ENCODE data around the gene PRSS35. TPM values are rescaled to one million over a fixed set of nuclear protein-coding genes. Genes with fewer than 3 reads are reported as not detected.

PRSS35 gene
- total and polyA plus RNA-seq, 12 donors = 0.27 to 18.7 (median 4.0) TPM

DNA sequence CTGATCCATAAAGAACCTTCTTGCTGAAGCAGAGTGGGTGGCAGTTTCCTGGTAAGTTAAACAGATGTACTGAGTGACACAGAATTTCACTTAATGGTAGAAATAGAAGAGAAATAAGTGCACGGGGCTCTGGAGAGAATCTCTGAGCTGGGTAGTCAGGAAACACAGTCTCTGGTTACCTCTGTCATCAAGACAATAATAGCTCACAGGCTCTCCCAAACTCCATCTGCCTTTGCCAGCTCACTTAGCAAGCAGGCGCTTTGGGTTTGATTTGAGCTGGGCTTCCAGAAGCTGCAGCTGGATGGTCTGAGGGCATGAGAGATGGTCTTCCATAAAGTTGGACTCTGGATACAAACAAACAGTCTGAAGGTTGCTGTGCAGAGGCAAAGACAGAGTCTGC is 39.6 kb upstream of the PRSS35 start:
- Histone ChIP-seq H3K9me3 (replicated peaks in 1 of 3) (no peaks in the 10 kb centered on the region), H3K4me1 (replicated peaks in 1 of 2) (no peaks in the 10 kb centered on the region), H3K27me3 (no peaks in the 10 kb centered on the region), H3K36me3 (replicated peaks in 1 of 2) (no peaks in the 10 kb centered on the region), H3K4me3 (no peak overlapping the region), H3K27ac (no peak overlapping the region)
- WGBS, 4 donors = 78 to 90% (median 82%) methylated on average over 2 of the region's 2 CpGs
- DNase-seq = no peak
- intact Hi-C loops (cut with DNase I) = no loop called here
- TF ChIP-seq, protein P1, sequence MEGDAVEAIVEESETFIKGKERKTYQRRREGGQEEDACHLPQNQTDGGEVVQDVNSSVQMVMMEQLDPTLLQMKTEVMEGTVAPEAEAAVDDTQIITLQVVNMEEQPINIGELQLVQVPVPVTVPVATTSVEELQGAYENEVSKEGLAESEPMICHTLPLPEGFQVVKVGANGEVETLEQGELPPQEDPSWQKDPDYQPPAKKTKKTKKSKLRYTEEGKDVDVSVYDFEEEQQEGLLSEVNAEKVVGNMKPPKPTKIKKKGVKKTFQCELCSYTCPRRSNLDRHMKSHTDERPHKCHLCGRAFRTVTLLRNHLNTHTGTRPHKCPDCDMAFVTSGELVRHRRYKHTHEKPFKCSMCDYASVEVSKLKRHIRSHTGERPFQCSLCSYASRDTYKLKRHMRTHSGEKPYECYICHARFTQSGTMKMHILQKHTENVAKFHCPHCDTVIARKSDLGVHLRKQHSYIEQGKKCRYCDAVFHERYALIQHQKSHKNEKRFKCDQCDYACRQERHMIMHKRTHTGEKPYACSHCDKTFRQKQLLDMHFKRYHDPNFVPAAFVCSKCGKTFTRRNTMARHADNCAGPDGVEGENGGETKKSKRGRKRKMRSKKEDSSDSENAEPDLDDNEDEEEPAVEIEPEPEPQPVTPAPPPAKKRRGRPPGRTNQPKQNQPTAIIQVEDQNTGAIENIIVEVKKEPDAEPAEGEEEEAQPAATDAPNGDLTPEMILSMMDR (IDR thresholded peaks at IDR 0.05) = no peak
- TF ChIP-seq POLR2A (IDR thresholded peaks at IDR 0.05) = no peak

- H3K4me3 ChIP-seq = no peak overlapping the region
- intact Hi-C loops (cut with DNase I) = no loop called here
- no peaks in the 10 kb centered on the region for H3K36me3 ChIP-seq (replicated peaks in 1 of 2)
- H3K27ac ChIP-seq = no peak overlapping the region
- no peaks in the 10 kb centered on the region for H3K4me1 ChIP-seq (replicated peaks in 1 of 2)
- no peaks in the 10 kb centered on the region for H3K9me3 ChIP-seq (replicated peaks in 1 of 3)
- TF ChIP-seq POLR2A (IDR thresholded peaks at IDR 0.05) = no peak
- TF ChIP-seq, protein P1 (IDR thresholded peaks at IDR 0.05) = no peak
- WGBS, 4 donors = 30 to 53% (median 33%) methylated on average over 4 of the region's 4 CpGs
- no peaks in the 10 kb centered on the region for H3K27me3 ChIP-seq
- peak; percentile 37 to 67 (median 53) for DNase-seq
Observed at GRCh38 chr6:83474309-83474708, 38.0 kb upstream of the PRSS35 start.

DNA sequence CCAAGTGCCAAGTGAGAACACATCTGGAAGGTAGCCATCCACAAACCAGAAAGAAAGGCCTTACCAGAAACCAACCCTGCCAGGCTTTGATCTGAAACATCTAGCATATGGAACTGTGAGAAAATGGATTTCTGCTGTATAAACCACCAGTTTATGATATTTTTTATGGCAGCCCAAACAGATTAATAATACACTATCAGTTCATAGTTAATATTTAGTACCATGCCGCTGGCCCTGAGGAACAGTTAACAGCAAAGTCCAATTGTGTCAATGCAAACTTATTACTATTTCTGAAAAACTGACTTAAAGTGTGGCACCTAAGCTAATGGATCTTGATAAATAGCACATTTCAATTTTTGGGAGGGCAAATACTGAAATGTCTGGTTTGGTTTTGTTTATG is 35.4 kb upstream of the PRSS35 start:
- Histone ChIP-seq H3K9me3 (replicated peaks in 1 of 3) (no peaks in the 10 kb centered on the region), H3K27ac (no peak overlapping the region), H3K4me1 (replicated peaks in 1 of 2) (no peaks in the 10 kb centered on the region), H3K4me3 (no peak overlapping the region), H3K36me3 (replicated peaks in 1 of 2) (no peaks in the 10 kb centered on the region), H3K27me3 (no peaks in the 10 kb centered on the region)
- WGBS, 4 donors = 87 to 100% (median 98%) methylated on average over 1 of the region's 1 CpG
- TF ChIP-seq, protein P1 (IDR thresholded peaks at IDR 0.05) = no peak
- no peak for TF ChIP-seq POLR2A (IDR thresholded peaks at IDR 0.05)
- DNase-seq = no peak
- intact Hi-C loops (cut with DNase I) = no loop called here

GRCh38 chr6:83479389-83479788 is 32.9 kb upstream of the PRSS35 start:
- Histone ChIP-seq H3K36me3 (replicated peaks in 1 of 2) (no peaks in the 10 kb centered on the region), H3K4me1 (replicated peaks in 1 of 2) (no peaks in the 10 kb centered on the region), H3K27ac (no peak overlapping the region), H3K27me3 (no peaks in the 10 kb centered on the region), H3K9me3 (replicated peaks in 1 of 3) (no peaks in the 10 kb centered on the region), H3K4me3 (no peak overlapping the region)
- 62 to 71% (median 66%) methylated on average over 1 of the region's 1 CpG for WGBS, 4 donors
- DNase-seq = no peak
- no peak for TF ChIP-seq POLR2A (IDR thresholded peaks at IDR 0.05)
- TF ChIP-seq, protein P1 (IDR thresholded peaks at IDR 0.05) = no peak
- intact Hi-C loops (cut with DNase I) = no loop called here
